Endodermal cell (in vitro differentiated cells): ENCODE data around the gene APOA5. TPM values are rescaled to one million over a fixed set of nuclear protein-coding genes. Genes with fewer than 3 reads are reported as not detected.

ENCODE experiments used
- DNase-seq: peaks from one replicate; pipeline ENCODE4 v3.0.0-alpha.2; 2017
- H3K27ac ChIP-seq: 2 replicates; pipeline ENCODE4 v1.5.1; 2013; ENCODE audit warnings: mild to moderate bottlenecking, low read depth, low read length, moderate library complexity
- H3K27me3 ChIP-seq: 2 replicates; pipeline ENCODE4 v1.6.1; 2013; ENCODE audit warnings: mild to moderate bottlenecking, low read length, moderate library complexity; ENCODE audit not compliant: insufficient read depth, control insufficient read depth, poor library complexity, severe bottlenecking
- H3K36me3 ChIP-seq: 2 replicates; pipeline ENCODE4 v1.7.0; 2013; ENCODE audit warnings: mild to moderate bottlenecking, low read length, moderate library complexity; ENCODE audit not compliant: control insufficient read depth, insufficient read depth
- H3K4me1 ChIP-seq: one replicate; pipeline ENCODE4 v1.7.0; 2013; ENCODE audit warnings: low read length; ENCODE audit not compliant: control insufficient read depth, insufficient read depth
- H3K4me3 ChIP-seq: 2 replicates; pipeline ENCODE4 v1.5.1; 2013; ENCODE audit warnings: mild to moderate bottlenecking, low read length, moderate library complexity
- H3K9ac ChIP-seq: 2 replicates; pipeline ENCODE4 v1.6.1; 2013; ENCODE audit warnings: mild to moderate bottlenecking, low read length, moderate library complexity; ENCODE audit not compliant: poor library complexity, severe bottlenecking; ENCODE audit errors: extremely low read depth
- H3K9me3 ChIP-seq: 2 replicates; pipeline ENCODE4 v1.6.1; 2013; ENCODE audit warnings: mild to moderate bottlenecking, low read length, moderate library complexity; ENCODE audit not compliant: control insufficient read depth
- H3K27ac Mint-ChIP-seq: 2 replicates; pipeline ENCODE4 v1.8.0; 2020; ENCODE audit warnings: mixed read lengths
- H3K27me3 Mint-ChIP-seq: 2 replicates; pipeline ENCODE4 v1.8.0; 2021; ENCODE audit warnings: mild to moderate bottlenecking, mixed read lengths; ENCODE audit not compliant: insufficient read depth
- H3K36me3 Mint-ChIP-seq: 2 replicates; pipeline ENCODE4 v1.8.0; 2020; ENCODE audit warnings: low read depth, mixed read lengths
- H3K4me1 Mint-ChIP-seq: 2 replicates; pipeline ENCODE4 v1.8.0; 2020; ENCODE audit warnings: mixed read lengths
- H3K4me3 Mint-ChIP-seq: 2 replicates; pipeline ENCODE4 v1.8.0; 2020; ENCODE audit warnings: mild to moderate bottlenecking, moderate library complexity, mixed read lengths
- H3K9me3 Mint-ChIP-seq: 2 replicates; pipeline ENCODE4 v1.8.0; 2020; ENCODE audit warnings: mild to moderate bottlenecking, mixed read lengths
- WGBS, 2 experiments: methylation state at CpG; one replicate each; pipeline versions ENCODE4 v1.1.5 to v1.1.7; 2013; ENCODE audit warnings: missing lambda C conversion rate in 2 of 2, mixed read lengths in 1 of 2; ENCODE audit not compliant: insufficient coverage in 1 of 2, insufficient read length in 1 of 2; 5-methylcytosine and 5-hydroxymethylcytosine counted together
- total RNA-seq, 2 donors: library from RNA; stranded (reverse); fragmentation: NEBNext Ultra II Directional in 1 of 2; extraction: Animal tissue kit (Norgen Biotek cat#: 25700) in 1 of 2; gene quantifications; 2 replicates in 1 of 2; 3 replicates in 1 of 2; pipeline ENCODE4 v1.2.1, GENCODE V29; 2021
- TF ChIP-seq, protein P1 (sequence below): fragments of 200-600 bp; sonication (generic); conservative IDR thresholded peaks from 2 replicates; pipeline ENCODE4 v1.5.0; 2021; ENCODE audit warnings: antibody characterized with exemption, mild to moderate bottlenecking

Gene APOA5
- total RNA-seq, 2 donors from 2014 or later, result not detected

DNA sequence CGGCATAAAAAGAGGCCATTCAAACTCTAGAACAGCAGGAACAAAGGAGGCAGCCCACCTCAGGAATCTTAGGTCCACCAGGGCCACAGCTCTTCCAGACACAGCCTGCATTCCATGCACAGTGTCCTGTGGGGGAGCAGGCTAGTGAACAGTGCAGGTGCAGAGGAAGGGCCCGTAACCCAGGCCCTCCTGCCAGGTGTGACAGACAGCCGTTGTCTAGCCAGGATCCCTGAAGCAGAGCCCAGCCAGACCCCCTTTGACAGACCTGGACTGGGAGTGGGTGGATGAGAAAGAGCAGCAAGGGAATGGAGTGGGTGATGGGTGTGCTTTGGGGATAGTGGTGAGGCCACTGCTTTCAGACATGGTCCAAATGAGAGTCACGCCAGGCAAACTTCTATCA, 2.7 kb downstream of the APOA5 start:
- Histone ChIP-seq H3K36me3 (peaks cover 27% of the 10 kb centered on the region), H3K4me1 (peaks cover 5% of the 10 kb centered on the region), H3K4me3 (peak overlapping the region; percentile 93), H3K27ac (no peak overlapping the region), H3K9me3 (no peaks in the 10 kb centered on the region), H3K9ac (no peak overlapping the region), H3K27me3 (peaks cover 6% of the 10 kb centered on the region)
- H3K27me3 Mint-ChIP-seq, result peaks cover 27% of the 10 kb centered on the region
- H3K4me1 Mint-ChIP-seq, result peaks cover 20% of the 10 kb centered on the region
- peaks cover 32% of the 10 kb centered on the region for H3K36me3 Mint-ChIP-seq
- no peaks in the 10 kb centered on the region for H3K9me3 Mint-ChIP-seq
- H3K4me3 Mint-ChIP-seq, result peak overlapping the region; percentile 95
- DNase-seq, result peak; percentile 48
- H3K27ac Mint-ChIP-seq, result no peak overlapping the region
- 93 to 95% methylated on average over 2 to 3 of the region's 4 CpGs for WGBS, 2 experiments
- TF ChIP-seq, protein P1, sequence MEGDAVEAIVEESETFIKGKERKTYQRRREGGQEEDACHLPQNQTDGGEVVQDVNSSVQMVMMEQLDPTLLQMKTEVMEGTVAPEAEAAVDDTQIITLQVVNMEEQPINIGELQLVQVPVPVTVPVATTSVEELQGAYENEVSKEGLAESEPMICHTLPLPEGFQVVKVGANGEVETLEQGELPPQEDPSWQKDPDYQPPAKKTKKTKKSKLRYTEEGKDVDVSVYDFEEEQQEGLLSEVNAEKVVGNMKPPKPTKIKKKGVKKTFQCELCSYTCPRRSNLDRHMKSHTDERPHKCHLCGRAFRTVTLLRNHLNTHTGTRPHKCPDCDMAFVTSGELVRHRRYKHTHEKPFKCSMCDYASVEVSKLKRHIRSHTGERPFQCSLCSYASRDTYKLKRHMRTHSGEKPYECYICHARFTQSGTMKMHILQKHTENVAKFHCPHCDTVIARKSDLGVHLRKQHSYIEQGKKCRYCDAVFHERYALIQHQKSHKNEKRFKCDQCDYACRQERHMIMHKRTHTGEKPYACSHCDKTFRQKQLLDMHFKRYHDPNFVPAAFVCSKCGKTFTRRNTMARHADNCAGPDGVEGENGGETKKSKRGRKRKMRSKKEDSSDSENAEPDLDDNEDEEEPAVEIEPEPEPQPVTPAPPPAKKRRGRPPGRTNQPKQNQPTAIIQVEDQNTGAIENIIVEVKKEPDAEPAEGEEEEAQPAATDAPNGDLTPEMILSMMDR, result no peak

DNA sequence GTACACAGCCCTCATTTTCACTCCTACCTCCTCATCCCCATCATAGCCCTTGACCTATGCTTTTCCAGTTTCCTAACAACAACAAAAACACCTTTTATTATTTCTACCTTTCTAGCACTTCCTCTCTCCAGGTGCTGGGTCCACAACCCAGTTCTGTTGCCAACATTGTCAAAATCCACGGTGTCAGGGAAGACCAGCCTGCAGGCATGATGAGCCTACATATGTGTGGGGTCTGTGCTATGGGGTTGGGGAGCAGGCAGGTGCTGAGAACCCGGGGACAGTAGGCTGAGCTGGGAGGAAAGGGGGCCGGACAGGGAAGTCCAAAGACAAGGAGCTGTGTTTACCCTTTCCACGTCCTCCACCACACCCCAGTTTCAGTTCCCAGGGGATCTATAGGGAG, 3.1 kb downstream of the APOA5 start:
- peaks cover 6% of the 10 kb centered on the region for H3K27me3 ChIP-seq
- H3K36me3 Mint-ChIP-seq, result peaks cover 35% of the 10 kb centered on the region
- peak overlapping the region; percentile 66 for H3K9ac ChIP-seq
- H3K9me3 Mint-ChIP-seq, result no peaks in the 10 kb centered on the region
- TF ChIP-seq, protein P1, result no peak
- H3K27me3 Mint-ChIP-seq, result peaks cover 27% of the 10 kb centered on the region
- WGBS, 2 experiments, result 60 to 82% methylated on average over 1 to 4 of the region's 4 CpGs
- H3K27ac Mint-ChIP-seq, result peak overlapping the region; percentile 97
- H3K4me3 Mint-ChIP-seq, result peak overlapping the region; percentile 95
- no peak overlapping the region for H3K27ac ChIP-seq
- H3K9me3 ChIP-seq, result no peaks in the 10 kb centered on the region
- peak overlapping the region; percentile 93 for H3K4me3 ChIP-seq
- H3K4me1 ChIP-seq, result peaks cover 5% of the 10 kb centered on the region
- H3K36me3 ChIP-seq, result peaks cover 32% of the 10 kb centered on the region
- no peak for DNase-seq
- H3K4me1 Mint-ChIP-seq, result peaks cover 20% of the 10 kb centered on the region

DNA sequence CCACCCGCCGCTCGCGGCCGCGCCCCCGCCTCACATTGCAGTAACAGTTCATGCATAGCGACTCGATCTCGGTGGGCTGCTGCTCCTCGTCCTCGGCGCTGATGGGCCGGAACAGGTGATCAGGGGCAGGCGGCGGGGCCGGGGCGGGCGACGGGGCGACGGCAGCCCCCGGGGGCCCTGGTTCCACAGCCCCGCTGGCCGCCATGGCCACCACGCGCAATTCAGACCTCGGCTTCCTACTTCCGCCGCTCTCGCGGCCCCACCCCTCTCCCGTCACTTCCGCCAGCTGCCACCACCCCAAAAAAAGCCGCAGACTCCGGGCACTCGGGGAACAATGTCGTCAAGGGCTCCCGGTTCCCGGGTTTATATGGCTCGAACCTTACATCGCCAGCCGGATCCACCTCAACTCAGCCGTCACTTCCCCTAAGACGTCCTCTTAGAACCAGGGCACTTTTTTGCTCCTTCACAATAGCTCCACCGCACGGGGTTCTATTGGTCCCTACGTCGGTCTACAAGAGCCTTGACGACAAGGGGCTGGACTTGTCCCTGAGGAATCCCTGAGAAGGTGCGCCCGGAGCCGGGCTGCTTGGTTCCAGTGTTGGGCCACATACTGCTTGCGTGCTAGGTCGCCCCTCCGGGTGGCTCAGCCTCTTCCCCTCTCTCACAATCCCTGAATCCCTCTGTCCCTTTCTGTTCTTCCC, 3.7 kb downstream of the APOA5 start, which contains the start of gene ZPR1:
ZPR1 (minus strand) TSS at position 238 of the 701 bp plus-strand sequence; CDS start at position 205, 33 bp downstream.
- Histone ChIP-seq H3K27me3 (peaks cover 6% of the 10 kb centered on the region), H3K4me3 (peak within 1 kb of the TSS; percentile 93), H3K27ac (peak within 1 kb of the TSS; percentile 58), H3K9me3 (no peaks in the 10 kb centered on the region), H3K4me1 (peaks cover 5% of the 10 kb centered on the region), H3K36me3 (peaks cover 38% of the 10 kb centered on the region), H3K9ac (peak within 1 kb of the TSS; percentile 66)
- no peaks in the 10 kb centered on the region for H3K9me3 Mint-ChIP-seq
- H3K27me3 Mint-ChIP-seq, result peaks cover 27% of the 10 kb centered on the region
- WGBS, 2 experiments, result 1% methylated on average over 21 to 56 of the region's 56 CpGs
- TF ChIP-seq, protein P1, result no peak
- H3K4me1 Mint-ChIP-seq, result peaks cover 19% of the 10 kb centered on the region
- H3K4me3 Mint-ChIP-seq, result peak within 1 kb of the TSS; percentile 95
- H3K36me3 Mint-ChIP-seq, result peaks cover 41% of the 10 kb centered on the region
- peak within 1 kb of the TSS; percentile 97 for H3K27ac Mint-ChIP-seq
- DNase-seq, result peak; percentile 88
